ENCODE results near the gene MPPED1. TPM values are rescaled to one million over a fixed set of nuclear protein-coding genes. Genes with fewer than 3 reads are reported as not detected.

The MPPED1 gene
- total RNA-seq, 1 donor from 2014 or later, result 1.7 TPM

DNA sequence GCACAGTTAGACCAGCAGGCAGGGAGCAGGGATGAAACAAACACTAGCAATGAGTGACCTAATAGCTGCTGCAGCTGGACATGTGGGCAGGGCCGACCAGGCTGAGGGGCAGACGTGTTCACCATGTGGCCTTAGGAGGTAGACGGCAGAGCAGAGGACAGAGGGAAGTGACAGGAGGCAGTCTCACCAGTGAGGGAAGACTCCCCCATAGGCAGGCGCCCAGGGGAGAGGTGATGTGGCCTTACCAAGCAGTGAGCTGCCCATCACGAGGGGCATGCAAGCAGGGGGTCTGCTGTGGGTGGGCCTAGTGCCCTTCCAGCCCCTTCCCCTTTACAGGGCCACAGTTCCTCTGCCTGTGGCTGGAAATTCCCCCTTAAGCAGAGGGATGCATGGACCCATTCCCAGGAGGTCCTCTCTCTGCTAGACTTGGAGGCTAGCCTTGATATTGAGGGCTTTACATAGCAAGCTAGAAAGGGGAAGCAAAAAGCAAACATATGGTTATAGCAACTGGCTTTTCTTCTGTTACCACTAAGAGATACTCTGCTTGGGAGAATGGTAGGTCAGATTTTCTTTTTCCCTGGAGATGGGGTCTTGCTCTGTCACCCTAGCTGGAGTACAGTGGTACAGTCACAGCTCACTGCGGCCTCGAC, 67.6 kb downstream of the MPPED1 start:
- TF ChIP-seq CTCF (conservative IDR thresholded peaks at IDR 0.05), result no peak
- Mint-ChIP-seq H3K4me1 (peaks cover 9% of the 10 kb centered on the region), H3K27me3 (ENCODE audit: low read depth) (no peaks in the 10 kb centered on the region), H3K36me3 (ENCODE audit: low read depth) (no peaks in the 10 kb centered on the region), H3K27ac (ENCODE audit: unreplicated experiment) (no peak overlapping the region), H3K9me3 (no peaks in the 10 kb centered on the region), H3K4me3 (no peak overlapping the region)
- no peak for DNase-seq (ENCODE audit: low read depth, low spot score)

DNA sequence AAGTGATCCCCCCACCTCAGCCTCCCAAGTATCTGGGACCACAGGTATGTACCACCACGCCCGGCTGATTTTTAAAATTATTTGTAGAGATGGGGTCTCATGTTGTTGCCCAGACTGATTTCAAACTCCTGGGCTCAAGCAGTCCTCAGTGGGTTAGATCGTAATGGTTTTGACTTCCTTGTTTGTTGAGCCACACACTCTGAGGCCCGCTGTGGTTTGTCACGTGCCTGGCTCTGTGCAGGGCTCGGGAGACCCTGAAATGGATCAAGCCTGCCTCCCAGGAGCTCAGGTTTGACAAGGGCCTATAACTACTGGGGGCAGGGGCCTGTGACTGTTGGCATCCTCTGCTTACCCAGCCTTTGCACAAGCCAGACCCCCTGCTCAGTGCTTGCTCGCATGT, 68.1 kb downstream of the MPPED1 start:
- no peak overlapping the region for H3K4me3 Mint-ChIP-seq
- peak overlapping the region; percentile 54 for H3K27ac Mint-ChIP-seq (ENCODE audit: unreplicated experiment)
- no peak for TF ChIP-seq CTCF (conservative IDR thresholded peaks at IDR 0.05)
- H3K27me3 Mint-ChIP-seq (ENCODE audit: low read depth), result no peaks in the 10 kb centered on the region
- H3K9me3 Mint-ChIP-seq, result no peaks in the 10 kb centered on the region
- peaks cover 4% of the 10 kb centered on the region for H3K4me1 Mint-ChIP-seq
- H3K36me3 Mint-ChIP-seq (ENCODE audit: low read depth), result no peaks in the 10 kb centered on the region
- no peak for DNase-seq (ENCODE audit: low read depth, low spot score)

- no peak overlapping the region for H3K4me3 Mint-ChIP-seq
- H3K9me3 Mint-ChIP-seq, result no peaks in the 10 kb centered on the region
- no peak overlapping the region for H3K27ac Mint-ChIP-seq (ENCODE audit: unreplicated experiment)
- H3K4me1 Mint-ChIP-seq, result peaks cover 4% of the 10 kb centered on the region
- TF ChIP-seq CTCF (conservative IDR thresholded peaks at IDR 0.05), result peak; percentile 38
- H3K27me3 Mint-ChIP-seq (ENCODE audit: low read depth), result peaks cover under 1% of the 10 kb centered on the region
- no peaks in the 10 kb centered on the region for H3K36me3 Mint-ChIP-seq (ENCODE audit: low read depth)
- DNase-seq (ENCODE audit: low read depth, low spot score), result no peak
These were observed 69.9 kb downstream of the MPPED1 start for GRCh38 chr22:43481568-43482317.

- Mint-ChIP-seq H3K27ac (ENCODE audit: unreplicated experiment) (no peak overlapping the region), H3K9me3 (no peaks in the 10 kb centered on the region), H3K27me3 (ENCODE audit: low read depth) (peaks cover 2% of the 10 kb centered on the region), H3K4me3 (no peak overlapping the region), H3K4me1 (peaks cover 4% of the 10 kb centered on the region), H3K36me3 (ENCODE audit: low read depth) (no peaks in the 10 kb centered on the region)
- DNase-seq (ENCODE audit: low read depth, low spot score), result no peak
- TF ChIP-seq CTCF (conservative IDR thresholded peaks at IDR 0.05), result no peak
These were observed 70.5 kb downstream of the MPPED1 start for GRCh38 chr22:43482318-43482625.

DNA sequence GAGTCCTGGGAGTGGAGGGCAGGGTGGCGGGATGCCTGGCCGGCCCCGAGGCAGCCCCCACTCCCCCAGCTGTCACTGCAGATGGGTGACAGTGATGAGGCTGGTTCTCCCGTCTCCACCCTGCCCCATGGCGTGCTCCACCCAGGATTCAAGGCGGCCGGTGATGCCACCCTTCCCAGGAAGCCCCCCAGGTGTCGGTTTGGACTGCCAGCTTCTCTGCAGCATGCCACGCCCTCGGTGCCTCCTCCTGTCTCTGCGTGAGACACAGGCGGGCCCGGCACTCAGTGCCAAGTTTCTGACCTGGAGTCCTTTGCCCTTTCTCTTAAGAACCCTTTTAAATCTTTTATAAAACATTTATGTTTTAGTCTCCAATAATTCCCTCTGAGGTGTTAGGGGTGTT, 71.5 kb downstream of the MPPED1 start:
- H3K4me3 Mint-ChIP-seq, result no peak overlapping the region

More for the DNA sequence above, 71.5 kb downstream of the MPPED1 start:
- no peak for TF ChIP-seq CTCF (conservative IDR thresholded peaks at IDR 0.05)
- no peak for DNase-seq (ENCODE audit: low read depth, low spot score)
- Mint-ChIP-seq H3K27me3 (ENCODE audit: low read depth) (peaks cover 2% of the 10 kb centered on the region), H3K36me3 (ENCODE audit: low read depth) (no peaks in the 10 kb centered on the region), H3K27ac (ENCODE audit: unreplicated experiment) (no peak overlapping the region), H3K9me3 (no peaks in the 10 kb centered on the region), H3K4me1 (peaks cover 4% of the 10 kb centered on the region)
